NCI-H526 treated with DMSO at 0.1 percent for 48 hours (cell line): Measurements from ENCODE around the gene LRRFIP2.
"Not testable (repeated sequence)": the region's sequence is repeated elsewhere in the genome, so short reads cannot be mapped to it uniquely, and the experiment has no call there.

Source experiments
- DNase-seq: peaks from one replicate; lab custom pipeline; 2025; lab: John Stamatoyannopoulos, UW

The LRRFIP2 gene

DNA sequence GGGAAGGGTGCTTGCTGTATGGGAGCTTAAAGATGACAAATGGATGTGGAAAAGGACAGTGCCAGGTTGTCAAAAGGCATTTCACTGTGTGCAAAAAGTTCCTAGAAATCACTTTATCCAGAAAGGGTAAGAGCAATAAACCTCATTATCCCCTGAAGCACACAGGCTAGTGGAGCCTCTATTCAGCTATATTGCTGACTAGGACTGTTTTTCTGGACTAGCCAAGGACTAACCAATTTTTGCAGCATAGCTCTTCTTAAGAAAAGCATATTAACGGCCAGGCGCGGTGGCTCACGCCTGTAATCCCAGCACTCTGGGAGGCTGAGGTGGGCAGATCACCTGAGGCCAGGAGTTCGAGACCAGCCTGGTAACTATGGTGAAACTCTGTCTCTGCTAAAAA lies 116.3 kb downstream of the LRRFIP2 start:
- DNase-seq: no peak

DNA sequence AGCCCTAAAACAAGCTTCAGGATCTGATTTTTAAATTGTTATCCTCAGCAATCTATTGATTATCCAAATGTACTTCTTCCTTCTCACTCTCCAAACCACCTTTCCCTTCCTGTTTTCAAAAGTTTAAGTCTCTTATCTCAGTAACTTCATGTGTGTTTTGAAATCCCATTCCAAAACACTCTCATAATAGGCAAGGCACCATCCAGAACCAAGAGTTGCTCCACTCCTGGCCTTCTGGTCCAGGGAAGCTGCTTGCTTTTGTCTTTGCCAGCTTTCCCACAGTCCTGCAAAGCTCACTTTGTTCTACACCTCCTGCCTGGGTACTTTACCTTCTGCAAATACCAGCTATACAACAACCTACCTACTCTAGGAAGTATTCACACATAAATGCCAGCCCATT lies 117.6 kb downstream of the LRRFIP2 start:
- DNase-seq: no peak

DNA sequence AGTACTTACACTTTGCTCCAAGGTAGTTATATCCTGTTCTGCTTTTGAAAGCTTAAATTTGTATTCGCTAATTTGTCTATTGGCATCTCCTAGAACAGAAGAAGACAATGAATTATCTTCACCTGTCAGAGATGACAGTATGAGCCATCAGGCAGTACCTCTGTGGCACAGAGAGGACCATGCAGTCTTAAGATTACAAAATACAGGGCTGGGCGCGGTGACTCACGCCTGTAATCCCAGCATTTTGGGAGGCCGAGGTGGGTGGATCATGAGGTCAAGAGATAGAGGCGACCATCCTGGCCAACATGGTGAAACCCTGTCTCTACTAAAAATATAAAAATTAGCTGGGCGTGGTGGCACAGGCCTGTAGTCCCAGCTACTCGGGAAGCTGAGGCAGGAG lies 119.3 kb downstream of the LRRFIP2 start:
- DNase-seq: not testable (repeated sequence)

- no peak for DNase-seq
Measured at GRCh38 chr3:37054370-37054769, 120.0 kb downstream of the LRRFIP2 start.

DNA sequence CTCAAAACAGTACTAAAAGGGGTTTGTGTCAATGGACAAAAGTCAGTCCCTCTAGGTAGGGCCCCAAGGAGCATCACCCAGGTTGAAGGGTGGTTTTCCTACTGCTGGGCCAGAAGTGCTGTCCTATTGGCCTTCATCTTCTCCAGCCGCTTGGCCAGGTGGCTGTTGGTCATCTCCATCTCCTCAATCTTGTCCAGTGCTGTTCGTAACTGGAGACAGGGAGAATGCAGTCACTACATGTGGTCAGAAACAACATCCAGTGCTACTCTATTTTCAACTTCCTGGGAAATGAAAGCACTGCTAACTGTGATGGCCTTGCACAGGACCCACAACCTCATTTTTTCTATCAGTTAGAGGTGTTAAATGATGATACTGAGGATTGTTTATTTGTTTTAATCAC lies 120.6 kb downstream of the LRRFIP2 start:
- no peak for DNase-seq

DNA sequence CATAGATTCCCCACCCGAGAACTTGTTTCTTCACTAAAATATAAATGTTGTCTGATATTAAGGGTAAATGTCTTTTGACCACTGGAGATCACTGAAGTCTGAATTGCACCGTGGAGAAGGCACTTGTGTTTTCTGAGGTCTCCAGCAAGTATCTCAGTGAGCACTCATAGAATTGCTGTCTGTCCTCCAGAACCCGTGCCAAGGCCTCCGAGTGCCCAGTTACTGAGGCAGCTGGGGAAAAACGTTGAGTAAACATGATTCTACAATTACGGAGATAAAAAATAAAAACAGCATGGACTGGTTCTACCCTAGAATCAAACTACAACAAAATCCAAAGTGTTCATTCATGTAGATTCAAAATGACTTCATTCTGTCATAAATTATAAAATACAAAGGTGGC lies 121.0 kb downstream of the LRRFIP2 start:
- no peak for DNase-seq

GRCh38 chr3:37052860-37053259 lies 121.5 kb downstream of the LRRFIP2 start:
- DNase-seq: no peak

GRCh38 chr3:37050282-37050681 lies 124.1 kb downstream of the LRRFIP2 start:
- no peak for DNase-seq

DNA sequence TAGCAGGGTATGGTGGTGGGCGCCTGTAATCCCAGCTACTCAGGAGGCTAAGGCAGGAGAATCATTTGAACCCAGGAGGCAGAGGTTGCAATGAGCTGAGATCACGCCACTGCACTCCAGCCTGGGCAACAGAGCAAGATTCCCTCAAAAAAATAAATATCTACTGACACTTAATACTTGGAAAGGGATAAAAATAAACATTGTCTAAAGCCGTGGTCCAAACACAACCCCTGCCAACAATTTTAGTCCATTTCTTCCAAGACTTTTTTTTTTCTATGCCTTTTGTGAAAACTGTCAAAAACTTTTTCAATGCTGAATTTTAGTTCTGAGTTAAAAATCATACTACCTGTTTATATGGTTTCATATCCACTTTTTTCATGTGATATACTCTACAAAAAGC lies 131.7 kb downstream of the LRRFIP2 start:
- DNase-seq: not testable (repeated sequence)

DNA sequence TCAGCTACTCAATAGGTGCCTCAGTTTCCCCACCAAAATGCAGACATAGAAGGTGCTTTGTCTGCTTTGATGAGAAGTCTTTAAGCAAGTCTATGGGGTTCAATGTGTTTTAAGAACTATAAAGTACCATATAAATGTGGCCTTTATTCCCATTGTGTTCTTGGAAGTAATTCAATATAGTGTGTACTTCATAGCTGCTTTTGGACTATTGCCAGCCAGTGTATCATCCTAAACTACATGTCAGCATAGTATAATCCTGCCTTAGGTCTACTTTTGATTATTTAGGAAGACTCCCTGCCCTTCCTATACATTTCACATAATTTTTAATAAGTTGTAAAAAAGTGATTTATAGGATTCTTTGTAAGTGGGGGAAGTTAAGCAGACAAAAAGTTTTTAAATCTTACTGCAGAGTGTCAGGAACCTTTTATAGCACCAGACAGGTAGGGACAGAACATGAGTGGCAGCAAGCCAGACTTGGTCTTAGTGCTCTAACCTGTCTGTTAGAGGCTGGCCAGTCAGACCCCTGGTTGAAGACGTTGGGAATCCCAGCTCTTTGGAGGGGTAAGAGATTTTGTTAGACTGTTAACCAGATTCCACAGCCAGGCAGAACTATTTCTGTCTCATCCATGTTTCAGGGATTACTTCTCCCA lies 132.7 kb downstream of the LRRFIP2 start:
- no peak for DNase-seq

DNA sequence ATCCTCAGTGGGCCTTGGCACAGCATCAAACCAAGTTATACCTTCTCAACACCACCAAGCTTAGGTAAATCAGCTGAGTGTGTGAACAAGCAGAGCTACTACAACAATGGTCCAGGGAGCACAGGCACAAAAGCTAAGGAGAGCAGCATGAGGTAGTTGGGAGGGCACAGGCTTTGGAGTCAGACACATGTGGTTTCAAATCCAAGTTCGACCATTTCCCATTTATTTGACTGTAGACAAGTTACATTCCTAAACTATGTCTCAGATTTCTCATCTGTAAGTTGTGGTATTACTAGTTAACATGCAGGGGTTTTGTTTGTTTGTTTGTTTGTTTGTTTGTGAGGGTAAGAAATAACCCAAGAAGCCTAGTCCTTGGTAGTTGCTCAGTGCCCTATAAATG lies 134.2 kb downstream of the LRRFIP2 start:
- DNase-seq: no peak

DNA sequence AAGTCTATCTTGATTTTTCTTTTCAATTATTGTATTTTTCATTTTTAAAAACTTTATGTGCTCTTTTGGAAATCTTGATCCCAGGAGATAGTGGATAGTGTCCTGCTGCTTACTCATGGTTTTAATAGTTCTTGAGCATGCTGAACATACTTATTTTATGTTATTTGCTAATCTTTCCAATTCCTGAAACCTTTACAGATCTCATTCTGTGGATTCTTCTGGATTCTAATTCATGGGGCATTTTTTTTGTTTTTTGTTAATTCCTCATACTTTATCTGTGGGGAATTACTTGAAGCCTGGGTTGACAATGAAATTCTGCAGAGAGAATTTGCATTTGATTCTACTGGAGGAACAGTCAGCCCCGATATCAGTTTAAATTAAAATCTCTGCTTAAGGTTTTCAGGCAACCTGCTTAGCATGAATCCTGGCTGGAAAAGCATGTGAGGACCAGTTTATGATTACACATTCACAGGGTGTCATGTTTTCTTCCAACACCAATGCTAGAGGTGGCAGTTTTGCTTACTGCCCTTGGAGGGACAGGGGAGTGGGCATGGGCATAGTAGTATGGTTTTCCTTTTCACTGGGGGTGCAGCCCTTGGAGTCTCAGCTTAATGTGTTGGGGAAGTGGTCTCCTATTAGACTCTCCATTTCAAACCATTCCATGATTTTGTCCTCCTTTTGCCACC lies 135.1 kb downstream of the LRRFIP2 start:
- no peak for DNase-seq

DNA sequence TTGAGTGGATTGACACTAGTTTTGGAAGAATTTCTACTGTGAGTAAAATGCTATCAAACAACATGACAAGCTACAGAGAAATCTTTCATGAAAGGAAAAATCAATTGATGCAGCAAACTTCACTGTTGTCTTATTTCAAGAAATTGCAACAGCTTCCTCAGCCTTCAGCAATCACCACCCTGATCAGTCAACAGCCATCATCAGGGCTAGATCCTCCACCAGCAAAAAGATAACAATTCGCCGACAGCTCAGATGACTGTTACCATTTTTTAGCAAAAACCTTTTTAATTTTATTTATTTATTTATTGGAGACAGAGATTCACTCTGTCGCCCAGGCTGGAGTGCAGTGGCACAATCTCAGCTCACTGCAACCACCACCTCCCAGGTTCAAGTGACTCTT lies 137.0 kb downstream of the LRRFIP2 start:
- no peak for DNase-seq

GRCh38 chr3:37032961-37033360 lies 141.4 kb downstream of the LRRFIP2 start:
- no peak for DNase-seq

- DNase-seq: no peak
Measured at GRCh38 chr3:37031096-37031682, 143.2 kb downstream of the LRRFIP2 start.

DNA sequence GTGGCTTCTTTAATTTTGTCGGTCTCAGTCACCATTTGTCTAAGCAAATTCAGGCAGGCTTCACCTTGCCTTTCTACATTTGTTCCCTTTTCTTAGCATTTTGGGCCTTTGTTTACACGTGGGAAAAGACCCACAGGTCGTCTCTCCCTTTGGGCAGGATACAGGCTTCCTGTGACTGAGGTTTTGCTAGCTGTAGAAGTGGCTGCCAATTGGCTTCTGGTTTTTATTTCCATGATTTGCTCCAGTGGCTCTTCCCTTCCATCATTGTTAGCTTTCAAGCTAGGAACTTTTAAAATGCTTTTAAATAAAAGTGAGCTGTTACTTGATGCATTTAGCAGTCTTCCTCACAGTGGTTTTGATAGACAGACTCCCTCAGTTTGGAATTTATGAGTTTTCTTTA lies 143.8 kb downstream of the LRRFIP2 start:
- no peak for DNase-seq

GRCh38 chr3:37029516-37030163 lies 144.7 kb downstream of the LRRFIP2 start:
- no peak for DNase-seq

GRCh38 chr3:37029111-37029510 lies 145.3 kb downstream of the LRRFIP2 start:
- no peak for DNase-seq

GRCh38 chr3:37028329-37028728 lies 146.1 kb downstream of the LRRFIP2 start:
- DNase-seq: no peak

- DNase-seq: no peak
Measured at GRCh38 chr3:37026851-37027250, 147.5 kb downstream of the LRRFIP2 start.

GRCh38 chr3:37025561-37026335 lies 148.6 kb downstream of the LRRFIP2 start:
- DNase-seq: no peak

DNA sequence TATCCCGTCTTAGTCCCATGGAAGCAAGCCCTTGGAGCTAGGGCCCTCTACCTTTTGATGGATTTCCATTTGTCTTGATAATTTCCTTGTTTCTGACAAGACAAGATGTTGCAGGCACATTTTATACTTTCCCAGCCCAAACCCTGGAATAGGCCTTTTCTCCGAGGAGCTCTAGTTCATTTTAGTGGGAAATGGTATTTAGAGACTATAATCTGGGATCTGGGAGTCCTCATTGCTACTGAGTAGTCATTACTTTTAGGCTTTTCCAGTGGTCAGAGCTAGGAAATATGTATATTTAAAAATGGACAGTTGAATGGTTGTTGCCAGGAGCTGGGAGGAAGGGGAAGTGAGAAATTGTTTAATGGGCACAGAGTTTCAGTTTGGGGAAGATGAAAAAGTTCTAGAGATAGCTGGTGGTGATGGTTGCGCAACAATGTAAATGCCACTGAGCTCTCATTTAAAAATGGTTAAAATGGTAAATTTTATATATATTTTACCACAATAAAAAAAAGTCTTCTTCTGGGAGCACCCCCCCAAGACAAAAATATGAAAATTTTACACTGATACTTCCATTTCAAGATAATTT lies 149.5 kb downstream of the LRRFIP2 start:
- DNase-seq: no peak
